DOHH2 (cell line): ENCODE measurements around the gene BPIFB2.

Experiments used
- EZH2phosphoT487 ChIP-seq: fragments of 200-600 bp; sonication (generic); IDR thresholded peaks from 2 replicates; pipeline ENCODE4 v1.6.1; 2017; ENCODE audit warnings: borderline replicate concordance, mild to moderate bottlenecking, antibody characterized with exemption, low read length, moderate library complexity, mixed read lengths
- TF ChIP-seq, protein P1 (sequence below): fragments of 200-600 bp; sonication (generic); IDR thresholded peaks from one replicate; pipeline ENCODE4 v1.5.1; 2014; ENCODE audit warnings: antibody characterized with exemption, mild to moderate bottlenecking, low read depth, low read length; ENCODE audit not compliant: poor library complexity, severe bottlenecking

DNA sequence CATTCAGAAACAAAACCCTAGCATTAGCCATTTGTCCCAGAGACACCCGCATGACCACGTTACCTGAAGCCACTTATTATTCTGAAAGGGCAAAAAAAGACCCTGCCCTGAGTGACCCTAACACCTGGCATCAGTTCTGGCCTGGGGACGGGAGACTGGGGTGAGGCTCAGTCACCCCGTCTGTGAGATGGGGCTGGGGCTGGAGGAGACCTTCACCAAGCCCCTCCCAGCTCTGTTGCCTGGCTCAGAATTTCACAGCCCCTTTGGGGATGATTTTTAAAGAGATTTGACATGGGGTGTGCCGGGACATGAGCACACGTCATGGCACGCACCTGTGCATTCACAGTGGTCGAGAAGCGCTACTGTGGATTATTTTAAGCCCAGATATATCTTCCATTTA lies 22.6 kb downstream of the BPIFB2 start:
- TF ChIP-seq, protein P1, sequence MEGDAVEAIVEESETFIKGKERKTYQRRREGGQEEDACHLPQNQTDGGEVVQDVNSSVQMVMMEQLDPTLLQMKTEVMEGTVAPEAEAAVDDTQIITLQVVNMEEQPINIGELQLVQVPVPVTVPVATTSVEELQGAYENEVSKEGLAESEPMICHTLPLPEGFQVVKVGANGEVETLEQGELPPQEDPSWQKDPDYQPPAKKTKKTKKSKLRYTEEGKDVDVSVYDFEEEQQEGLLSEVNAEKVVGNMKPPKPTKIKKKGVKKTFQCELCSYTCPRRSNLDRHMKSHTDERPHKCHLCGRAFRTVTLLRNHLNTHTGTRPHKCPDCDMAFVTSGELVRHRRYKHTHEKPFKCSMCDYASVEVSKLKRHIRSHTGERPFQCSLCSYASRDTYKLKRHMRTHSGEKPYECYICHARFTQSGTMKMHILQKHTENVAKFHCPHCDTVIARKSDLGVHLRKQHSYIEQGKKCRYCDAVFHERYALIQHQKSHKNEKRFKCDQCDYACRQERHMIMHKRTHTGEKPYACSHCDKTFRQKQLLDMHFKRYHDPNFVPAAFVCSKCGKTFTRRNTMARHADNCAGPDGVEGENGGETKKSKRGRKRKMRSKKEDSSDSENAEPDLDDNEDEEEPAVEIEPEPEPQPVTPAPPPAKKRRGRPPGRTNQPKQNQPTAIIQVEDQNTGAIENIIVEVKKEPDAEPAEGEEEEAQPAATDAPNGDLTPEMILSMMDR: no peak
- TF ChIP-seq EZH2phosphoT487: no peak
